ENCODE results near the gene BCL11B.

BCL11B gene

GRCh38 chr14:99267837-99268781 is 3.9 kb downstream of the BCL11B start:
- no peak for DNase-seq (ENCODE audit: low read depth, low spot score)

GRCh38 chr14:99267381-99267780 is 4.6 kb downstream of the BCL11B start:
- DNase-seq (ENCODE audit: low read depth, low spot score): no peak

- peak; percentile 73 for DNase-seq (ENCODE audit: low read depth, low spot score)
These were observed 5.5 kb downstream of the BCL11B start for GRCh38 chr14:99266181-99267178.

GRCh38 chr14:99265571-99265970 is 6.4 kb downstream of the BCL11B start:
- no peak for DNase-seq (ENCODE audit: low read depth, low spot score)

- DNase-seq (ENCODE audit: low read depth, low spot score): no peak
These were observed 7.1 kb downstream of the BCL11B start for GRCh38 chr14:99264691-99265450.

- no peak for DNase-seq (ENCODE audit: low read depth, low spot score)
These were observed 8.2 kb downstream of the BCL11B start for GRCh38 chr14:99263564-99264330.

- no peak for DNase-seq (ENCODE audit: low read depth, low spot score)
These were observed 9.0 kb downstream of the BCL11B start for GRCh38 chr14:99262977-99263448.

- no peak for DNase-seq (ENCODE audit: low read depth, low spot score)
These were observed 9.8 kb downstream of the BCL11B start for GRCh38 chr14:99261912-99262787.

- no peak for DNase-seq (ENCODE audit: low read depth, low spot score)
These were observed 11.1 kb downstream of the BCL11B start for GRCh38 chr14:99260587-99261551.

GRCh38 chr14:99260116-99260515 is 11.9 kb downstream of the BCL11B start:
- DNase-seq (ENCODE audit: low read depth, low spot score): no peak

- DNase-seq (ENCODE audit: low read depth, low spot score): no peak
These were observed 12.9 kb downstream of the BCL11B start for GRCh38 chr14:99258876-99259726.

GRCh38 chr14:99258341-99258861 is 13.6 kb downstream of the BCL11B start:
- no peak for DNase-seq (ENCODE audit: low read depth, low spot score)

GRCh38 chr14:99257673-99258221 is 14.2 kb downstream of the BCL11B start:
- DNase-seq (ENCODE audit: low read depth, low spot score): no peak

- no peak for DNase-seq (ENCODE audit: low read depth, low spot score)
These were observed 14.8 kb downstream of the BCL11B start for GRCh38 chr14:99257122-99257672.

GRCh38 chr14:99256483-99256874 is 15.5 kb downstream of the BCL11B start:
- no peak for DNase-seq (ENCODE audit: low read depth, low spot score)

Measured in activated naive CD8-positive, alpha-beta T cell treated with anti-CD3 and anti-CD28 coated beads, Interleukin-2, amount 50 U/mL, for 16 hours (primary cell).